SK-N-SH (cell line): ENCODE data around the gene NR6A1. TPM values are rescaled to one million over a fixed set of nuclear protein-coding genes. Genes with fewer than 3 reads are reported as not detected.

Experiments
- CTCF ChIA-PET: fragments of 300-600, 350-600 bp; formaldehyde crosslinking; extraction: SDS; loops from one replicate; lab custom pipeline; 2021; lab: Yijun Ruan, JAX
- POLR2A ChIA-PET: fragments of 350-600 bp; sonication (Branson Sonifier 250); formaldehyde crosslinking; extraction: SDS; loops from one replicate; lab custom pipeline; 2020; ENCODE audit warnings: antibody characterized with exemption, inconsistent platforms; lab: Yijun Ruan, JAX
- DNase-seq: peaks from one replicate; pipeline ENCODE4 v3.0.0; 2012
- H2AFZ ChIP-seq: fragments of 200-600 bp; sonication (generic); 2 replicates; pipeline ENCODE4 v1.8.1; 2016; ENCODE audit warnings: antibody characterized with exemption, mild to moderate bottlenecking, low read depth
- H3F3A ChIP-seq: fragments of 200-600 bp; sonication (generic); replicated peaks from 2 replicates; pipeline ENCODE3; 2016; ENCODE audit warnings: antibody characterized with exemption, mild to moderate bottlenecking; ENCODE audit not compliant: insufficient read depth
- H3K27ac ChIP-seq, 2 experiments: fragments of 200-500 bp in 1 of 2; fragments of 200-600 bp in 1 of 2; sonication (Bioruptor generic) in 1 of 2; sonication (generic), shearing (Covaris generic) in 1 of 2; 2 replicates each; pipeline versions ENCODE4 v1.5.1 to v1.6.1; 2014 to 2016; ENCODE audit warnings: low read depth in 2 of 2, inconsistent platforms in 1 of 2, low read length in 1 of 2, mild to moderate bottlenecking in 1 of 2, mixed read lengths in 1 of 2
- H3K27me3 ChIP-seq: fragments of 200-600 bp; sonication (generic), shearing (Covaris generic); 2 replicates; pipeline ENCODE4 v1.6.1; 2016; ENCODE audit warnings: mixed run types; ENCODE audit not compliant: insufficient read depth
- H3K36me3 ChIP-seq, 2 experiments: fragments of 200-500 bp in 1 of 2; fragments of 200-600 bp in 1 of 2; sonication (Bioruptor generic) in 1 of 2; sonication (generic) in 1 of 2; replicated peaks in 1 of 2; 2 replicates each; pipeline versions ENCODE3 to v1.5.1; 2014 to 2016; ENCODE audit warnings: low read length in 1 of 2, mild to moderate bottlenecking in 1 of 2; ENCODE audit not compliant: insufficient read depth in 2 of 2, control insufficient read depth in 1 of 2
- H3K4me1 ChIP-seq, 2 experiments: fragments of 200-500 bp in 1 of 2; fragments of 200-600 bp in 1 of 2; sonication (Bioruptor generic) in 1 of 2; sonication (generic), shearing (Covaris generic) in 1 of 2; 2 replicates each; pipeline versions ENCODE4 v1.5.1 to v1.6.1; 2014 to 2016; ENCODE audit warnings: low read depth in 1 of 2, low read length in 1 of 2, mixed run types in 1 of 2; ENCODE audit not compliant: insufficient read depth in 2 of 2, control insufficient read depth in 1 of 2
- H3K4me2 ChIP-seq: fragments of 200-600 bp; sonication (generic), shearing (Covaris generic); 2 replicates; pipeline ENCODE4 v1.6.1; 2017; ENCODE audit warnings: mixed run types
- H3K4me3 ChIP-seq, 2 experiments: fragments of 200-500 bp in 1 of 2; fragments of 200-600 bp in 1 of 2; sonication (Bioruptor generic) in 1 of 2; sonication (generic), shearing (Covaris generic) in 1 of 2; 2 replicates each; pipeline versions ENCODE4 v1.5.1 to v1.8.1; 2014 to 2016; ENCODE audit warnings: low read depth in 2 of 2, inconsistent platforms in 1 of 2, low read length in 1 of 2, mild to moderate bottlenecking in 1 of 2, mixed read lengths in 1 of 2, moderate library complexity in 1 of 2
- H3K79me2 ChIP-seq: fragments of 200-600 bp; sonication (generic); 2 replicates; pipeline ENCODE4 v1.8.1; 2017; ENCODE audit warnings: mild to moderate bottlenecking; ENCODE audit not compliant: insufficient read depth
- H3K9ac ChIP-seq: fragments of 200-600 bp; sonication (generic); 2 replicates; pipeline ENCODE4 v1.6.1; 2017; ENCODE audit warnings: mixed run types
- H3K9me2 ChIP-seq: fragments of 200-600 bp; sonication (generic); 2 replicates; pipeline ENCODE4 v1.6.1; 2017; ENCODE audit warnings: mixed run types
- H3K9me3 ChIP-seq: fragments of 200-600 bp; sonication (generic); 2 replicates; pipeline ENCODE4 v1.6.1; 2017; ENCODE audit warnings: mixed run types, mild to moderate bottlenecking, moderate library complexity
- H4K20me1 ChIP-seq: fragments of 200-600 bp; sonication (generic); 2 replicates; pipeline ENCODE4 v1.6.1; 2017; ENCODE audit warnings: mild to moderate bottlenecking, mixed run types; ENCODE audit not compliant: insufficient read depth
- CHD2 ChIP-seq: fragments of 150-350 bp; IDR thresholded peaks from 2 replicates; pipeline ENCODE4 v1.6.1; 2018; ENCODE audit warnings: low read length; ENCODE audit not compliant: partially characterized antibody
- ELF1 ChIP-seq: IDR thresholded peaks from 2 replicates; pipeline ENCODE4 v1.4.0; 2012
- EP300 ChIP-seq, 2 experiments: IDR thresholded peaks; 2 replicates each; pipeline versions ENCODE4 v1.4.0 to v1.6.1; 2012; ENCODE audit warnings: borderline replicate concordance in 1 of 2, low read depth in 1 of 2, low read length in 1 of 2
- EZH2phosphoT487 ChIP-seq: fragments of 200-600 bp; sonication (generic); IDR thresholded peaks from 2 replicates; pipeline ENCODE4 v1.6.1; 2017; ENCODE audit warnings: low read depth, mixed run types, mild to moderate bottlenecking, antibody characterized with exemption, moderate library complexity, borderline replicate concordance
- FOXJ3 ChIP-seq: sonication (generic); formaldehyde crosslinking; IDR thresholded peaks from 2 replicates; pipeline ENCODE4 v1.5.1; 2020; ENCODE audit warnings: mild to moderate bottlenecking, missing genetic modification reagents
- GATA2 ChIP-seq: sonication (generic); formaldehyde crosslinking; IDR thresholded peaks from 2 replicates; pipeline ENCODE4 v1.5.0; 2020; ENCODE audit warnings: mild to moderate bottlenecking, missing genetic modification reagents
- JUND ChIP-seq: IDR thresholded peaks from 2 replicates; pipeline ENCODE4 v1.4.0; 2012
- MXI1 ChIP-seq: IDR thresholded peaks from 2 replicates; pipeline ENCODE4 v1.6.1; 2012; ENCODE audit warnings: mild to moderate bottlenecking, low read depth, low read length, improper control_type of control experiment
- NFIC ChIP-seq: IDR thresholded peaks from 2 replicates; pipeline ENCODE4 v1.4.0; 2012; ENCODE audit warnings: borderline replicate concordance
- NRF1 ChIP-seq: IDR thresholded peaks from 2 replicates; pipeline ENCODE4 v1.6.1; 2012; ENCODE audit warnings: low read depth, mild to moderate bottlenecking, low read length
- RCOR1 ChIP-seq: fragments of 150-350 bp; IDR thresholded peaks from 2 replicates; pipeline ENCODE4 v1.6.1; 2017; ENCODE audit warnings: antibody characterized with exemption, low read length
- RFX5 ChIP-seq: IDR thresholded peaks from 2 replicates; pipeline ENCODE4 v1.6.1; 2012; ENCODE audit warnings: mild to moderate bottlenecking, improper control_type of control experiment, low read length
- SIN3A ChIP-seq: IDR thresholded peaks from 2 replicates; pipeline ENCODE4 v1.6.1; 2012; ENCODE audit warnings: low read depth, mild to moderate bottlenecking, low read length, moderate library complexity, borderline replicate concordance
- TAF1 ChIP-seq: IDR thresholded peaks from 2 replicates; pipeline ENCODE4 v1.6.1; 2012; ENCODE audit warnings: low read depth, mild to moderate bottlenecking, low read length, moderate library complexity, borderline replicate concordance
- ZBTB33 ChIP-seq: IDR thresholded peaks from 2 replicates; pipeline ENCODE4 v1.4.0; 2012; ENCODE audit warnings: low read depth, borderline replicate concordance
- WGBS: methylation state at CpG from one replicate; pipeline ENCODE4 v1.1.6; 2017; ENCODE audit warnings: low lambda C conversion rate; 5-methylcytosine and 5-hydroxymethylcytosine counted together
- polyA plus RNA-seq, 3 experiments: library from polyadenylated mRNA; depleted of rRNA; stranded (reverse); fragments of >200 nt; gene quantifications; 2 replicates each; pipeline ENCODE4 v1.2.3, GENCODE V29; 2012
- TF ChIP-seq, protein P1 (sequence below): IDR thresholded peaks from 2 replicates; pipeline ENCODE4; 2012
- TF ChIP-seq, protein P2 (sequence below): fragments of 150-350 bp; IDR thresholded peaks from 2 replicates; pipeline ENCODE4 v1.6.1; 2017; ENCODE audit warnings: antibody characterized with exemption, low read length, low read depth, borderline replicate concordance

The NR6A1 gene
- polyA plus RNA-seq, 1 of the 3 experiments (the other 2 are of a cell fraction), result 1.2 TPM

DNA sequence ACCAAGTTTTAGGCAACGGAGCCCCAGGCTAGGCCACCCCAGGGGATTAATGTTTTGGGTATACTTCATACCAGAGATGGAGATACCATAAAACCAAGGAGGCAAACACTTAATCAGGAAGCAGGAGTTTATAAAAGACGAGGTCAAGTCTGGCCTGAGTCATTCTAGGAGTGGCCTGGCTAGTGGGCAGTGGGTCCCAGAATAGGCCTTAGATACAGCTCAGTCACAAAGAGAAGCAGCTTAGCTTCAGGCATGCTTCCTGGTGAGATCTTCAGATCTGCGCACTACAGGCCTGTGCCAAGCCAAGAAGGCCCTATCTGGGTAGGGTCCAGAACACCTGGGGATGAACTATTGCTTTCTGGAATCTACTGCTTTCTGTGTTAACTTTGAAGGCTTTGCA, 243.3 kb downstream of the NR6A1 start:
- ChIA-PET CTCF (interaction anchor here (1.0 to 8.1 kb wide), 4 partner anchors 8 to 108 kb away, joined by 5 to 58 read pairs (median 6); no protein-coding TSS in a partner anchor), POLR2A (interaction anchor here (1.1 kb wide), 1 partner anchor 15 kb away, joined by 6 read pairs; no protein-coding TSS in a partner anchor)
- Histone ChIP-seq H3K4me1 (peaks cover 0 to 30% of the 10 kb centered on the region in 2 experiments; a peak in 1 of 4 replicates), H4K20me1 (no peaks in the 10 kb centered on the region), H3K36me3 (no peaks in the 10 kb centered on the region), H3K9ac (no peak overlapping the region), H2AFZ (peak overlapping the region; percentile 68; the same call in 1 of the 2 replicates), H3K4me3 (no peak overlapping the region), H3K4me2 (no peak overlapping the region), H3K79me2 (no peaks in the 10 kb centered on the region), H3K27me3 (no peaks in the 10 kb centered on the region), H3K9me2 (no peaks in the 10 kb centered on the region), H3K9me3 (no peaks in the 10 kb centered on the region), H3F3A (no peaks in the 10 kb centered on the region), H3K27ac (no peak overlapping the region)
- TF ChIP-seq FOXJ3 (CRISPR knock-in tag) (no peak), EP300 (IDR thresholded peaks at IDR 0.05; ENCODE audit: borderline replicate concordance in 1 of 2, low read depth in 1 of 2, low read length in 1 of 2) (no peak), RFX5 (no peak), JUND (no peak), NRF1 (no peak), TAF1 (no peak), ZBTB33 (no peak)
- TF ChIP-seq, protein P1, sequence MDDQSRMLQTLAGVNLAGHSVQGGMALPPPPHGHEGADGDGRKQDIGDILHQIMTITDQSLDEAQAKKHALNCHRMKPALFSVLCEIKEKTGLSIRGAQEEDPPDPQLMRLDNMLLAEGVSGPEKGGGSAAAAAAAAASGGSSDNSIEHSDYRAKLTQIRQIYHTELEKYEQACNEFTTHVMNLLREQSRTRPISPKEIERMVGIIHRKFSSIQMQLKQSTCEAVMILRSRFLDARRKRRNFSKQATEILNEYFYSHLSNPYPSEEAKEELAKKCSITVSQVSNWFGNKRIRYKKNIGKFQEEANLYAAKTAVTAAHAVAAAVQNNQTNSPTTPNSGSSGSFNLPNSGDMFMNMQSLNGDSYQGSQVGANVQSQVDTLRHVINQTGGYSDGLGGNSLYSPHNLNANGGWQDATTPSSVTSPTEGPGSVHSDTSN, result no peak
- TF ChIP-seq, protein P2, sequence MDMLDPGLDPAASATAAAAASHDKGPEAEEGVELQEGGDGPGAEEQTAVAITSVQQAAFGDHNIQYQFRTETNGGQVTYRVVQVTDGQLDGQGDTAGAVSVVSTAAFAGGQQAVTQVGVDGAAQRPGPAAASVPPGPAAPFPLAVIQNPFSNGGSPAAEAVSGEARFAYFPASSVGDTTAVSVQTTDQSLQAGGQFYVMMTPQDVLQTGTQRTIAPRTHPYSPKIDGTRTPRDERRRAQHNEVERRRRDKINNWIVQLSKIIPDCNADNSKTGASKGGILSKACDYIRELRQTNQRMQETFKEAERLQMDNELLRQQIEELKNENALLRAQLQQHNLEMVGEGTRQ, result no peak
- DNase-seq, result no peak
- 74% methylated on average over 3 of the region's 3 CpGs for WGBS

- Histone ChIP-seq H3K27ac (no peak overlapping the region), H3K9ac (no peak overlapping the region), H3K9me2 (no peaks in the 10 kb centered on the region), H3K4me3 (no peak overlapping the region), H3K36me3 (no peaks in the 10 kb centered on the region), H3K9me3 (no peaks in the 10 kb centered on the region), H3K79me2 (no peaks in the 10 kb centered on the region), H3K27me3 (no peaks in the 10 kb centered on the region), H3K4me2 (no peak overlapping the region), H2AFZ (no peak overlapping the region), H4K20me1 (no peaks in the 10 kb centered on the region), H3K4me1 (peaks cover 0 to 26% of the 10 kb centered on the region in 2 experiments; a peak in 1 of 4 replicates), H3F3A (no peaks in the 10 kb centered on the region)
- ChIA-PET POLR2A (no interaction called here), CTCF (interaction anchor here (1.2 to 8.1 kb wide), 4 partner anchors 10 to 400 kb away, joined by 3 to 58 read pairs (median 8); no protein-coding TSS in a partner anchor)
- WGBS, result 88% methylated on average over 2 of the region's 2 CpGs
- no peak for DNase-seq
- TF ChIP-seq CHD2, result no peak
- no peak for TF ChIP-seq NRF1
- peak; percentile 27; the same call in 1 of the 2 replicates for TF ChIP-seq MXI1
- no peak for TF ChIP-seq NFIC
- TF ChIP-seq GATA2, result peak; percentile 63; the same call in 1 of the 2 replicates
- no peak for TF ChIP-seq SIN3A
- no peak for TF ChIP-seq ELF1
- TF ChIP-seq RFX5, result no peak
- no peak for TF ChIP-seq EZH2phosphoT487
- TF ChIP-seq RCOR1, result no peak
These were observed 244.9 kb downstream of the NR6A1 start for GRCh38 chr9:124526174-124526573.
